Measurements from ENCODE around the gene RPS6KA2.

- TF ChIP-seq FOXK2 (IDR thresholded peaks at IDR 0.05) (no peak), HDGF (IDR thresholded peaks at IDR 0.05; ENCODE audit: borderline replicate concordance) (no peak), FOXM1 (IDR thresholded peaks at IDR 0.05; ENCODE audit: borderline replicate concordance) (no peak), ARNT (IDR thresholded peaks at IDR 0.05) (no peak), SUZ12 (IDR thresholded peaks at IDR 0.05) (no peak), TARDBP (IDR thresholded peaks at IDR 0.05) (no peak), SP1 (IDR thresholded peaks at IDR 0.05) (no peak)
Observed at GRCh38 chr6:166613027-166613426, 14.0 kb downstream of the RPS6KA2 start.
